GM12872 (cell line): ENCODE data around the gene UNC50.

Experiments
- TF ChIP-seq, protein P1 (sequence below): IDR thresholded peaks from 3 replicates; pipeline ENCODE4 v1.5.1; 2011; ENCODE audit warnings: low read depth, mild to moderate bottlenecking, low read length, moderate library complexity; ENCODE audit not compliant: insufficient read depth

Gene UNC50

DNA sequence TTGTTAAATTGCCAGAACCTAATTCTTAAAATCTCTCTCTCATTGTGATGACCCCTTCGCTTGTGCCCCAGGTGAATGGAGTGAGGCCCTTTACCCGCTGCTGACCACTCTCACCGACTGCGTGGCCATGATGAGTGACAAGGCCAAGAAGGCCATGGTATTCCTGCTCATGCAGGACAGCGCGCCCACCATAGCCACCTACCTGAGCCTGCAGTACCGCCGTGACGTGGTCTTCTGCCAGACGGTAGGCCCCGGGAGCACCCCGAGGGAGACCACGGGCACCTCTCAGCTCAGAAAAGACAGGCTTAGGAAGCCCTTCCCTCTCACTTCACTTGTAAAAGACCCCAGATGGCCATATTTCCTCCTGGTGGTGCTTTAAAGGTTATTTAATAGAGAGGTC is 45.0 kb upstream of the UNC50 start:
- TF ChIP-seq, protein P1, sequence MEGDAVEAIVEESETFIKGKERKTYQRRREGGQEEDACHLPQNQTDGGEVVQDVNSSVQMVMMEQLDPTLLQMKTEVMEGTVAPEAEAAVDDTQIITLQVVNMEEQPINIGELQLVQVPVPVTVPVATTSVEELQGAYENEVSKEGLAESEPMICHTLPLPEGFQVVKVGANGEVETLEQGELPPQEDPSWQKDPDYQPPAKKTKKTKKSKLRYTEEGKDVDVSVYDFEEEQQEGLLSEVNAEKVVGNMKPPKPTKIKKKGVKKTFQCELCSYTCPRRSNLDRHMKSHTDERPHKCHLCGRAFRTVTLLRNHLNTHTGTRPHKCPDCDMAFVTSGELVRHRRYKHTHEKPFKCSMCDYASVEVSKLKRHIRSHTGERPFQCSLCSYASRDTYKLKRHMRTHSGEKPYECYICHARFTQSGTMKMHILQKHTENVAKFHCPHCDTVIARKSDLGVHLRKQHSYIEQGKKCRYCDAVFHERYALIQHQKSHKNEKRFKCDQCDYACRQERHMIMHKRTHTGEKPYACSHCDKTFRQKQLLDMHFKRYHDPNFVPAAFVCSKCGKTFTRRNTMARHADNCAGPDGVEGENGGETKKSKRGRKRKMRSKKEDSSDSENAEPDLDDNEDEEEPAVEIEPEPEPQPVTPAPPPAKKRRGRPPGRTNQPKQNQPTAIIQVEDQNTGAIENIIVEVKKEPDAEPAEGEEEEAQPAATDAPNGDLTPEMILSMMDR: no peak

DNA sequence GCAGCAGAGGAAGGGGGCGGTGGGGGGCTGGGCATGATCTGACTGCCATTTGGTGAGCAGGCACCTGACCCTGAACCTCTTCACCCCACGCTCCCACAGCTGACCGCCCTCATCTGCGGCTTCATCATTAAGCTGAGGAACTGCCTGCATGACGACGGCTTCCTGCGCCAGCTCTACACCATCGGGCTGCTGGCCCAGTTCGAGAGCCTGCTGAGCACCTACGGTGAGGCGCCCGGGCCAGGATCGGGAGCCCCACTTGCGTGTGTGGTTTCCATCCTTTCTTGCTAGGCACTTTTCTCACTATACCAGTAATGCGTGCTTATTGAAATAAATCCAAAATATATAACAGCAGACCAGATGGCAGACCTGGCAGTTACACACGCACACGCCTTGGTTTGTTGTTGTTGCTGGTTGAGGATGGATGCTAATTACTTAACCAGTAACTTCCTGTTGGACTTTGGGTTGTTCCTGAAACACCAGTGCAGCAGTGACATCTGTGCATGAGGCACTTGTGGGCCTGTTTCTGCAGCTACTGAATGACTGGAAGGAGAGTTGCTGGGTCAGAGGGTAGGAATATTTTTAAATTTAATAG is 43.8 kb upstream of the UNC50 start:
- TF ChIP-seq, protein P1: no peak

DNA sequence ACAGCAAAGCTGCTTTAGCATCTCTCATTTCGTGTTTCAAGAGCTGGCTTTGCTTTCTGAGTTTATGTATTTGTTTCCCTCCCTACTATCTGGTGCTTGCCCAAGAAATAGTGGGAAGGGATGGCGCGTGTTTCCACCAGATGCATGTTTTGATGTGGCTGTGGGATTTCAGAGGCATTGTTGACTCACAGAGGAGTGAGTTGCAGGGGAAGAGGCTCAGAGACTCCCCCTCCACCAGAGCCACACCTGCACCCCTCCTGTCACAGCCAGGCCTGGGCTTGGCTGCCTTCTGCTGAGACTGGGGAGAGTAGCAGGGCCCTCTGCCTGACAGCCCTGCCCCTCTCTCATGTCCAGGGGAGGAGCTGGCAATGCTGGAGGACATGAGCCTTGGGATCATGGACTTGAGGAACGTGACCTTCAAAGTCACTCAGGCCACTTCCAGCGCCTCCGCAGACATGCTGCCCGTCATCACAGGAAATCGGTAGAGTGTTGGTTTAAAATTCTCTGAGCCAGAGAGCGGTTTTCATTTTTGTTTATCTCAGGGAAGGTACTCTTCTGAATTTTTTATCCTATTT is 43.0 kb upstream of the UNC50 start:
- TF ChIP-seq, protein P1: no peak

DNA sequence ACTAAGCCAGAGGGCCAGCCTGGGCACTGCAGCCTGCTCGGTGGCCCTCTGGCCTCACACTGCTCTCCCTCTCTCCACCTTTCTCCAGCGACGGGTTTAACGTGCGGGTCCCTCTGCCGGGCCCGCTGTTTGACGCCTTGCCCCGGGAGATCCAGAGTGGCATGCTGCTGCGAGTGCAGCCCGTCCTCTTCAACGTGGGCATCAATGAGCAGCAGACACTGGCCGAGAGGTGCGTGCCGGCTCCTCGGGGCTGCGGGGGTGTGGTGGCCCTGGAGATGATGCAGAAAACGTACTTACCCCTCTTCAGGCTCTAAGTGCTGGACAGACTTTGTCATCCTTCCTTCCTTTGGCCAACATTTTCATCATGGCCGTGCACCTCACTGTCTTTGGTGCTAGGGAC is 42.4 kb upstream of the UNC50 start:
- TF ChIP-seq, protein P1: no peak

DNA sequence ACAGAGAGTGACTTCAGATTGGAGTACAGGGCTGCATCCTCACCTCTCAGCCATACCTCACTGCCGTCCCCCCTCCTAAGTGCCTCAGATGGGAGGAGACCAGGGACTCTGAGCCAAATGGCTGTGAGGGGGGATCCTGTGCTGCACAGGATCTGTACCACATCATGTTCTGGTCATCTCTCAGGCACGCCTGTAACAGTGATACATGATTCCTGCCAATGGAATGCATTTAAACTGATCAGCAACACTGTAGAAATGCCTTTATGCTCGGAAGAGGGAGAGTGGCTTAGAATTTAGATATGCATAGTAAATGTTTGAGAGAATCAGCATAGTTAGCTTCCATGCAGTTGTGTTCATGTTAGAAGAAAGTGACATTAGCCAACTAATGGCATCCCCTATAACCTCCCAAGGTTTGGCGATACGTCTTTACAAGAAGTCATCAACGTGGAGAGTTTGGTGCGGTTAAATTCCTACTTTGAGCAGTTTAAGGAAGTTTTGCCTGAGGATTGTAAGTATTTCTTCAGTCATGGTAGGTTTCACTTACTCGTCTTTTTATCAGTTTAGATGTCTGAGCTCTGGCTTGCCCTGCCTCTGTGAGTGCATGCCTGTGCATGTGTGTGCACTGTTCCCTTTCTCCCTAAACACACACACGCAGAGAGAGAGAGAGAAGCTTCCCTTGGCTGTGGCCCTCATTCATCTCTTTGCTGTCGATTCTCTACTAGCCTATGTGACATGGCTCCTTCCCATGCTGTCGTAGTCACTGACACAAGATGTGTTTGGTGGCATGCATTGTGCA is 40.0 kb upstream of the UNC50 start:
- TF ChIP-seq, protein P1: no peak

DNA sequence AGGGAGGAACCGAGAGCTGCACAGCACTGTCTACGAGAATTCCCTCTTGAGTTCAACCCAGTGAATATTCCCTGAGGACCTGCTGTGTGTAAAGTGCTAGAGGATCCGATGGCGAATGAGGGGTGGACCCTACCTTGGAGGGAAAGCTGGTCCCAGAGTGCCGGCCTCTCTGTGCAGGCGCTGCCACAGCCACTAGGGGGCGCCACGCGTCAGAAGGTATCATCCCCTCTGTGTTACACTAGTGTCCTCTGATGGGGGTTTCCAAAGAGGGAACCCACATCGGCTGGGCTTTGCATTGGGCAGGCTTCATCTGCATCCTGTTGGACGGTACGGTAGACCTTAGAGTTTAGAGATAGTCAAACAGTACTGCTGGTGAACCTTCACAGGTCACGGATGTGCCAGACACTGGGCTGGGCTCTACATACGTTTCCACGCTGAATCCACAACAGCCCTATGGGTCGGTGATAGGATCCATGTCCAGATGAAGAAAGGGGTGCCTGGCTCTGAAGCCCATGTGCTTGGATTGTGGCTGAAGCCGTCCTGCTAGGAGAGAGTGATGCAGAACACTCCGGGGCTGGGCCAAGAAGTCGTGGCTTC is 39.1 kb upstream of the UNC50 start:
- TF ChIP-seq, protein P1: peak; percentile 96

DNA sequence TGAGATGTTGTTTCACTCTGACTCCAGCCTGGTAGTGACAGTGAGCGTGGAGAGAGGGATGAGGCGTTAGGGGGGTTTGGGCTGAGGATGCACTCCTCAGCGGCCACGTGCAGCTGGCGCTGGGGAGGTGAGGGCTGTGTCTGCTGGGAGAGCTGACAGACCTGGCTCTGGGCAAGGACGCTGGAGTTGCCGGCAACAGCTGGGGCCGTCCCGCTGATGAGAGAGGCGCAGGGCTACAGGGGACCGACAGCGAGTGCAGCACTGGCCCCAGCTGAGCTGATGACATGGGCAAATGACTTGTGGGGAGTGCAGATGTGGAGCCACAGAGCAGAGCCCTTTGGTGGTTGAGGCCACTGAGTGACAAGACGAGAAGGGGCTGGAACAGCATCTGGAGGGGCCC is 38.5 kb upstream of the UNC50 start:
- TF ChIP-seq, protein P1: no peak
